LNCaP clone FGC (cell line): Measurements from ENCODE around the gene TMEM39B.
"Not testable (repeated sequence)": the region's sequence is repeated elsewhere in the genome, so short reads cannot be mapped to it uniquely, and the experiment has no call there.

ENCODE experiments used
- DNase-seq: peaks from one replicate; pipeline ENCODE4 v3.0.0-alpha.2; 2011; ENCODE audit warnings: low read depth
- H3K4me3 ChIP-seq: 2 replicates; pipeline ENCODE4 v1.5.1; 2011; ENCODE audit warnings: mild to moderate bottlenecking, low read depth, low read length, control low read depth
- CTCF ChIP-seq: IDR thresholded peaks from 2 replicates; pipeline ENCODE4 v1.5.1; 2012; ENCODE audit warnings: mild to moderate bottlenecking; ENCODE audit not compliant: control insufficient read depth, insufficient read depth; ENCODE audit errors: extremely low read depth

TMEM39B gene

GRCh38 chr1:32063261-32063681 lies 9.5 kb upstream of the TMEM39B start:
- TF ChIP-seq CTCF = peak; percentile 57
- DNase-seq = peak; percentile 14
- no peak overlapping the region for H3K4me3 ChIP-seq

GRCh38 chr1:32065613-32066488 lies 6.9 kb upstream of the TMEM39B start:
- not testable (repeated sequence) for DNase-seq, H3K4me3 ChIP-seq

- H3K4me3 ChIP-seq = no peak overlapping the region
- no peak for TF ChIP-seq CTCF
- DNase-seq = peak; percentile 88
These were observed 6.3 kb upstream of the TMEM39B start for GRCh38 chr1:32066489-32066873.

GRCh38 chr1:32068957-32069588 lies 3.7 kb upstream of the TMEM39B start:
- no peak overlapping the region for H3K4me3 ChIP-seq
- TF ChIP-seq CTCF = no peak
- DNase-seq = no peak

- H3K4me3 ChIP-seq = peak overlapping the region; percentile 73
- DNase-seq = no peak
- TF ChIP-seq CTCF = no peak
These were observed 749 bp upstream of the TMEM39B start for GRCh38 chr1:32071758-32072621.

- H3K4me3 ChIP-seq = peak overlapping the region; percentile 73
- no peak for DNase-seq
- peak; percentile 33; the same call in 1 of the 2 replicates for TF ChIP-seq CTCF
These were observed 825 bp downstream of the TMEM39B start for GRCh38 chr1:32073299-32074229.
